Eye (tissue), 1 donor: ENCODE data around the gene PCDH1.
"Not testable (repeated sequence)": the region's sequence is repeated elsewhere in the genome, so short reads cannot be mapped to it uniquely, and the experiment has no call there.

ENCODE experiments used
- DNase-seq: peaks from one replicate; pipeline ENCODE4 v3.0.0-alpha.2; 2015

The PCDH1 gene

DNA sequence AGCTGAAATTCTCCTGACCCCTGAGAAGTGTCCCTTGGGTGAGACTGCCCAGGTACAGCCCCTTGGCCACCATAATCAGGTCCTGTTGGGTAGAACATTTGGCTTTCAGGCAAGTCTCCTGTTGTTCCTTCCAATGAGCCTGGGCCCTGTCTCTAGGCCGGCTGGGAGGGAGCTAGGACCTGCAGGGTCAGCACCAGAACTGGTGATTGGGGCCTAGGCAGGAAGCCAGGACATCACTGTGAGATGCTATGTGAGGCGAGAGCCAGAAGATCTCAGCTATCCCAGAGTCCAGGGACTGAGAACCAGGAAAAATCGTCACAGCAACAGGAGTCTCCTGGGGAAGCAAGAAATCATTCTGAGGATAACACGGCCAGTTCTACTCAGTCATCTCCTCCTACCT is 51.5 kb downstream of the PCDH1 start:
- no peak for DNase-seq

DNA sequence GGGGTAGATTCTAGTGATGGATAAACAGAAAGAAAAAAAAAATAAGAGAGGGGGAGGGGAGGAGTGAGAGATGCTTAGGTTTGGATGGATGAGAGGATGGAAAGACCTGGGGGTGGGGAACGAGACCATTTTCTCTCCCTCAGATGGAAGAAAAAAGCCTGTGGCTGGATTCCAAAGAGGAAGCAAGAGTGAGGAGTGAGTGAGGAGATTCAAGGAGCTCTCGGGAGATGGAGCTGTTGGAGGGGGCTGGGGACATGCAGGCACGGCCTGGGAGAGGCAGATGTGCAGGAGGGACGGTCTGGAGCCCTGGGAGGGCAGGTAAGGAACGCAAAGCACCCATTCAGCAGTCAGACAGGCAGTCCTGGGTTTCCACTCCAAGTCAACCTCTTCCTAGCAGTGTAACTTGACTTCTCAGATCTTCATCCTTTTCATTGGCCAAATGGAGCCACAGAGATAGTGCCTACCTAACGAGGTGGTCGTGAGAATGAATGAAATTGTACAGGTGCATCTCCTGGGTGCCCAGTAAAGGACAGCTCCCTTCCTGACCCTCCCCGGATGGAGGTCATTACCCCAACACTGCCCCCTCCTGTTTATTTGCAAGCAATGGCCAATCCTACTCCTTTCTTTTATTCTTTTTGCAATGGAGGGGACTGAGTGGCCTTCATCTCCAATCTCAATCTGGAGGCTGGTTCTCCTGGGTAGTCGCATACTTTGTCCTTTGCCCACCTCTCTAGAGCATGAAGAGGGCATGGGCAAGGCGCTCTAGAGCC is 52.2 kb downstream of the PCDH1 start:
- no peak for DNase-seq

DNA sequence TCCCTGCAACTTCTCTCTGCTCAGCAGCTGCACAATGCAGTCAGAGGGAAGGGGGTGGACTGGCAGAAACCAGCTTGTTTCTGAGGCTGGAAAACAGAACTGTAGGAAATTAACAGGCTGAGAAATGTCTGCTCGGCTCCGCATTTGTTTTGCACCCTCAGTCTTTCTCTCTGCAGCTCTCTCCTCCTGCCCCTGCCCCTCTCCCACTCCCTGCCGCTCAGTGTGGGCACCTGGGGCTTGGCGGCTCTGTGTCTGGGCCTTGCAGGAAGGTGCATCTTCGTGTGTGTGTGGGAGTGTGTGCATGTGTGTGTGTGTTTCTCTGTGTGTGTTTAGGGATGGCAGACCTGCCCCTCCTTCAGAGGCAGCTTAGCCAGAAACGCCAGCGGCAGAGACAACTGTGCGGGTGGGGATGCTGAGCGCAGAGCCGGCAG is 53.0 kb downstream of the PCDH1 start:
- DNase-seq: no peak

DNA sequence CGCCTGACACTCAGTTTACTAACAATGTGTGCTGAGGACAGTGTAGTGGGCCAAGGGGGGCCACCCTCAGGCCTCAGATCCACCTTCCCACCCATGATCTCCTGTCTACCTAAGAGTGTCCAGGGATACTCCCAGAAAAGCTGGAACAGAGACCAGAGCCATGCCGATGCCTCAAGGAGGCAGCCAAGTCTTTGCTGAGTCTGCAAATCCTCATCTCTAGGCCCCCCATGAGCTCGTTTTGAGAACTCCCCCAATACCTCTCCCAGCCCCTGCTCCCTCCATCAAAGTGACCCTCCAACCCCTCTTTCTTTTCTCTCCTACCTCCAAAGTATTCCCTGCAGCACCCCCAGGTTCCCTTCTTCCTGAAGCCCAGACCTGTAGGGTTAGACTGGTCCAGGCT is 53.5 kb downstream of the PCDH1 start:
- DNase-seq: no peak

DNA sequence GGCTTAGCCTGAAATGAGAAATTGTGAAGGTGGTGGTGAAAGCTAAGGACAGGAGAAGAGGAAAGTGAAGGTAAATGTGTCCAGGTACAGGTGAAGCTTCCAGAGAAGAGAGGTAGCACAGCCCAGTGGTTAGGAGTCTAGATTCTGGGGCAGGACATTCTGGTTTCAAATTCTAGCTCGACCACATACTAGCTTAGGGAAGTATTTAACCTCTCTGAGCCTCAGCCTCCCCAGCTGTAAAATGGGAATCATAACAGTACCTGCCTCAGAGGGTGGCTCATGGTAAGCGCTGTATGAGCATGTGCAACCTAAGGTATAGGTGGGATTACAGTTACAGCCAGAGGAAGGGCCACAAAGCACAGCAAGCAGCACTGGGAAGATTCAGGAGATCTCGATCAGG is 55.2 kb downstream of the PCDH1 start:
- no peak for DNase-seq

DNA sequence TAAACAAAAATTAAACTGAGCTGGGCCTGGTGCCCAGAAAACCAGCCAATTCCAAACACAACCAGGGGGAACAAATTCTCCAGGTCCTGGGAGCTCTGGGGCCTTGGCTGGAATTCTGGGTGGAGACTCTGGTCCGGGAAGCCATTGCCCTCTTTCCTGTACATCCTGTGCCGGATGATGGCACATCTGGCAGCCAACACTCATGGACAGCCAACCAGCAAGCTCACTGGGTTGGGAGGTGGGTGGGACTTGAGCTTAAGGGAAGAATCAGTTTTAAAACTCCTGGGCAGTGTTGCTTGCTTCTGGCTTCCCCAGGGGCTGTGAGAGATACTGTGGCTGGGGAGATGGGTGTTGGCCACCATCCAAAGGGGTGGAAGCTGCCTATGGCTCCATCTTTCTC is 56.1 kb downstream of the PCDH1 start:
- DNase-seq: no peak

DNA sequence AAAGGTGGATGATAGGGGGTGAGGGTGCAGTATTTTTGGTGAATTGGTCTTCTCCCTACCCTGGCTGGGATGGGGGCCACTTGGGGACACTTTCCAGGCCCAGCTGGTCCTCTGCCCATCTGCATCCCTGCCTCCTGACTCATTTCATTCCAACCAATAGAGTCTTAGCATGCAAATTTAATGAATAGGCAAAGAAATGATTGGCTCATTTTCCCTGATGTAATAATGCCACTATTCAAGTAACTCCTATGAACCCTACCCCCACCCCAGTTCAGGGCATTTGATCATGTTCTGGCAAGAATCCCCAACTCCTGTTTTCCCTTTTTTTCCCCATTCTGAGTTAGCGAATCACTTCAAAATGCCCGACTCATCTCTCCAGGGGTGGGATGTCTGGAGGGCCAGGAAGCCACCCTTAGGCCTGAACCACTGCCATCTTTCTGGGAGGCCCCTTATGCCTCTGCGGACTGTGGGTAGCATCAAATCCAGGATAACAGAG is 56.7 kb downstream of the PCDH1 start:
- peak; percentile 62 for DNase-seq

DNA sequence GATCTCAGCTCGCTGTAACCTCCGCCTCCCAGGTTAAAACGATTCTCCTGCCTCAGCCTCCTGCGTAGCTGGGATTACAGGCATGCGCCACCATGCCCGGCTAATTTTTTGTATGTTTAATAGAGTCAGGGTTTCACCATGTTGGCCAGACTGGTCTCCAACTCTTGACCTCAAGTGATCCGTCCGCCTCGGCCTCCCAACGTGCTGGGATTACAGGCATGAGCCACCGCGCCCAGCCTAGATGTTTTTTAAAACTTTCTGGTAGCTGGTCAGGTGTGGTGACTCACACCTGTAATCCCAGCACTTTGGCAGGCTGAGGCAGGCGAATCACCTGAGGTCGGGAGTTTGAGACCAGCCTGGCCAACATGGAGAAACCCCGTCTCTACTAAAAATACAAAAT is 57.5 kb downstream of the PCDH1 start:
- not testable (repeated sequence) for DNase-seq

DNA sequence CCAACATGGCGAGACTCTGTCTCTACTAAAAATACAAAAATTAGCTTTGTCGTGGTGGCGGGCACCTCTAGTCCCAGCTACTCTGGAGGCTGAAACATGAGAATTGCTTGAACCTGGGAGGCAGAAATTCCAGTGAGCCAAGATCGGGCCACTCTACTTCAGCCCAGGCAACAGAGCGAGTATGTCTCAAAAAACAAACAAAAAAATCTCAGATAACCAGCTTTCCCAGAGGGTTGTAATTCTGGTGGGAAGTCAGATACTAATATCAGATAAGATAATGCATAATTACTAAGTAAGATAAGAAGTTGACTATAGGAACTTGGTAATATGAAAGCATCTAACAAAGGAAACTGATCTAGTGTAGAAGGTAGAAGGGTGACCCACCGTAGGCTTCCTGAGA is 60.6 kb downstream of the PCDH1 start:
- DNase-seq: no peak

DNA sequence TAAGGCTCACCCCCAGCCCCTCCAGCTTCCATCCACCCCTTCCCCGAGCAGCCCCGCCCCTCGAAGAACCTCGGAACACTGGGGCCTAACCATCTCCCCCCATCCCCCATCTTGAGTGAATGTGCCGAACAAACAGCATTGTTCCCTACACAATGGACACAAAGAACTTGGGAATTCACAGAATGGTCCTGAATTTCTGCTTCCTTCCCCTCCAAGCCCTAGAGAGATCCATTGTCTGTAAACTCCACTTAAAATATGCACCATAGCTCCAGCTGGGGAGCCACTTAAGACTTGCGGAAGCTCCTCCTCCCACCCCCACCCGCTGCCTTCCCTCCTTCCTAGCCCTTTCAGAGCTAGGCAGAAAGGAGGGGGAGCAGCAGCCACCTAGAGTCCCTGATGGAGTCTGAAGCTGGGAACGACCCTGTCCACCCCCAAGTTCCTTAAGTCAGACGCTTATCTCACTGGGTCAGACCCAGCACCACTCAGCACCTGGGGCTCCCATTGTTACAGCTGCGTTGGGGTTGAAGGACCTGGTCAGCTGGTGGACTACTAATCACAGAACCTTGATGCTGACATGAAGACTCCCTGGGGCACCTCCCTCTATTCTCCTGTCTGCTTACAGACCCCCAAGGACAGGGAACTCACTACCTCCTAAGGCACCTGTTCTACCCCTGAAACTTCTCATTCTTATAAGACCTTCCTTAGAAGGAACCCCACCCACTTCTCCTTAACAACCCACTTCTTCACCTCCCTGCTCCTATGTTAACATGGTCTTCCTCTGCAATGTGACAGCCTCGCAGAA is 61.4 kb downstream of the PCDH1 start:
- DNase-seq: peak; percentile 80

DNA sequence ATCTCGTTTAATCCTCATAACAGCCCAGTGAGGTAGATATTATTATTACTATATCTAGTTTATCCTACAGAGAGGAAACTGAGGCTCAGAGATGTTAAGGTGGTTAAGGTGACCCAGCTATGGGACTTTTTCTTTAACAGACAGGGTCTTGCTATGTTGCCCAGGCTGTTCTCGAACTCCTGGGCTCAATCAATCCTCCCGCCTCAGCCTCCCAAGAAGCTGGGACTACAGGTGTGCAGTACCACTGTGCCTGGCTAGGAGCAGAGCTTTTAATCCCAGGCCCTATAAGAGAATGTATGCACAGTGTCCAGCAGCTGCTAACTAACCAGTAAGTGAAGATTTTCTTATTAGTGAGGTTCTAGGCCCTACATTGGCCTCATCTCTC is 62.4 kb downstream of the PCDH1 start:
- no peak for DNase-seq

DNA sequence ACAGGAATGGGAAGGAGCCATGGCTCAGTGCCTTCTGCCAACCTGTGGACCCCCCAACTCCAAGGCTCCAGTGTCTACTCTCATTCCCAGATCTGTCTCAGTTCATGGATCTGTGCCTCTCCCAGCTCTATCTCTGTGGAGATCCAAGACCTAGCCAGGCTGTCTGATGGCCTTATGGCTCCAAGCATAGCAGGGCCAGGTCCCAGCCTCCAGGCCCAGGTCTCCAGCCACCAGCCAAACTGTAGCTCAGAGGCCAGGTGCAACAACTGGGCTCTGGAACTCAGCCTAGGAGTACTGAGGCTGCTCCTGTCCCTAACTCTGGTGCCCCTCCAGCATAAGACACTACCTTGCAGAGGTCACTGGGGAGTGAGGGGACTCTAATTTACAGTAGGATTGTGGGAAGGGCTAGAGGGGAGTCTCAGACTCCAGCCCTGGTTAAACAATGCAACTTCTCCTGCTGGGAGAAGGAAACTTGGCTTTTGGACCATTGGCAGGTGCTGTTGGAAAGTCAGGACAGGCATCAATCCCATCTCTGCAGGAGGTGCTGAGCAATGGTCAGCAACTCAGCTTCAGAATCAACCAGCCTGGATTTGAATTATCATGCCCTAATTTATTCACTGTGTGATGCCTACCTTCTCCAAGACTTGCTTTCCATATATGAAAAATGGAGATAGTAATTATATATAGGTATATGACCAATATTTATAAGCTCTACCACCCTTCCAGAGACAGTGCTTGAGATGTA is 63.0 kb downstream of the PCDH1 start:
- DNase-seq: no peak

DNA sequence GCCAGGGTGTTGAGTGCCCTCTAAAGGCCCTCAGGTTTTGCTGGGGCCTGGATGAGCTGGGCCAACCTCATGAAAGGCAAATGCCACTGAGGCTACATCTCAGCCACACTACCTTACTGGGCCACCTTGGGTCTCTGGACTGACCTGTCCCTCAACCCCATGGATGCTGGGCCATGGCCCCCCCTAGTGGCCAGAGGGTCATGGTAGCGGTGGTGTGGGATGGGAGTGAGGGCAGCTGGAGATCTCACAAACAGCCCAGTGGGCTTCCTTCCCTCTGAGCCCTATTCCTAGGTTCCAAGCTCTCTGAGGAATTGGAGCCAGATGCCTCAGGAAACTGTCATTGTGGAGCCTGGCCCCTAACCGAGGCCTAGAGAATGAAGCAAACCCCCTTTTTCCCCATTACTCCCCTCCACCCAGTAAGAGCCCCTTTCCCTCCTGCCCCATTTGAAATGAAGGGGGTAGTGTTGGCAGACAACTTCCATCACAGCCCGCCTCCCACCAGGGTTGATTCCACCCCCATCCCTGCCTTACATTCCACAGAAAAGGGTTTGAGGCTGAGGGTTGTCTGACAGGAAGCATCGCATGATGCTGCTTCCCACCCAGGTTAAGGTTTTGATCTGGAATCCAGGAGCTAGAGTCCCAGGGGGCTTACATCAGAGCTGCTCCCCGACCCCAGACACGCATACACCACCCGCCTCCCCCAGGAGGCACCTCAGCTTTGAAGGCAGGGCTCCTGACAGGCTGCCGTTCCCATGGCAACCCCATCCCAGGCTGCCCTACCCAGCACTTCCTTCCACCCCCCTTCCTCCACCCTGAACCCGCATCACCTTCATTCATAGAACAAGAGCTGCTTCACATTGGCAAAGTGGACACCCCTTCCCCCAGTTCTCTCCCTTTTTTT is 63.9 kb downstream of the PCDH1 start:
- peak; percentile 78 for DNase-seq

DNA sequence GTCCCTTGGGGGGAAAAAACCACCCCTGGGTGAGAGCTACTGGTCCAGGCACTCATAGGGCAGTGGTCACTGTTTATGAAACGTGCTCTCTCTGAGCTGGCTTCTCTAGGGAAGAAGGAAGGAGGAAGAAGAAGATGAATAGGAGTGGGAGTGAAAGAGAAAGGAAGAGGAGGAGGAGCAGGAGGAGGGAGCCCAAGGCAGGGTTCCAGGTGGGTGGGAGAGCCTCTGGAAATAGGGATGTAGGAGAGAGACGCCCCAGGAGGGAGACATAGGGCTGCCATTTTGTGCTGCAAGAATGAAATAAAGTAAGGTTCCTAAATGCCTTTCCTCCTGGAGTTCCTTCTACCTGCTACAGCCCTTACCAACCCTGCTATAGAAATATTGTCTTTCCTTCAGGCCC is 65.7 kb downstream of the PCDH1 start:
- DNase-seq: no peak

DNA sequence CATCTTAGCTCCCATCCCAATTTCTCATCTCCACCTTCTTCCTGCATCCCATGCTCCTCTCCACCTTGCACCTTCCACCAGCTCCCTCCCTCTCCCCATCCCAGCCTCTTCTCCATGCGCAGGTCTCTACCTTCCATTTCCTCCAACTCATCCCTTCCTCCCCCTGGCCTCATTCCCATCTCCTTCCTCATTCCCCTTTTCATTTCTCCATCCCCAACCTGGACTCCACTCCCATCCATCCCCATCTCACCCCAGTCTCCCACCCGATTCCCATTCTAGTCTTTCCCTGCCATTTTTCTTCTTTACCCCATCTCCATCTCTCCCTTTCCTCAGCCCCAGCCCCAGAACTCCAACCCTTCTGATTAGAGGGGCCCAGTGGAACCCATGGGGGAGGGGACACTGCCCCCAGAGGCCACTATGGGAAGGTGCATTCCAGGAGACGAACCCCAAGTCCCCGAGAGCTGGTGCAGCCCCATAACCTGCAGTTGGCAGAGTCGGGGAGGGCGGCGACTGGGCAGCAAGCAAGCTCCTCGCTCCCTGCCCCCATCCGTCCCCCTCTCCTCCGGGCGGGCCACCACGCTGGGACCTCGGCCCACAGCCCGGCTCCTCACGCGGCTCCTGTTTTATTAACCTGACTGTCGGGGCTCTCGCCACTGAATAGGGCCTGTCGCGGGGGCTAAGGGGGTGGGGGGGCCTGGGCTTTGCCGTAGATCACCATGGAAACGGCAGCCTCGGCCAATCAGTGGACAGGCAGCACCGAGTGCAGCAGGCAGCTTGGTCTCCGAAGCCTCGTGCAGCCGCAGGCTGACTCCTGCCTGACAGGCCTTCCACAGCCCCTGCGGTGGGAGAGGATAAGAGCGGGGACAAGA is 66.7 kb downstream of the PCDH1 start:
- peak; percentile 87 for DNase-seq

DNA sequence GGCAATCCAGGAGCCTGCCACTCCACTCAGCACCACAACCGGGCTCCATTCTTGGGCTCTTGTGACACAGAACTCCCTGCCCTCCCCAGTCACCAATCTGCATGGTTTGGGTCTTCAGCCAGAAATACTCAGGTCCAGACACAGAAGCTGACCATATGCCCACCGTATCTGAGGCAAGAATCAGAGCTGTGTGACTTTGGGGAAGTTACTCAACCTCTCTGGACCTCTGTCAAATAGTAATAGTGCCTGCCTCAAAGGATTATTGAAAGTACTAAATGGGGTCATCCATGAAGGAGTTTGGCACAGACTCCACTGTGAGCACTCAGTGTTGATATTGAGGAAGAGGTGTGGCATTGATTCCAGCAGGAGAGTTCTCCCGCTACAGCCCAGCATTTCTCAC is 67.5 kb downstream of the PCDH1 start:
- no peak for DNase-seq

DNA sequence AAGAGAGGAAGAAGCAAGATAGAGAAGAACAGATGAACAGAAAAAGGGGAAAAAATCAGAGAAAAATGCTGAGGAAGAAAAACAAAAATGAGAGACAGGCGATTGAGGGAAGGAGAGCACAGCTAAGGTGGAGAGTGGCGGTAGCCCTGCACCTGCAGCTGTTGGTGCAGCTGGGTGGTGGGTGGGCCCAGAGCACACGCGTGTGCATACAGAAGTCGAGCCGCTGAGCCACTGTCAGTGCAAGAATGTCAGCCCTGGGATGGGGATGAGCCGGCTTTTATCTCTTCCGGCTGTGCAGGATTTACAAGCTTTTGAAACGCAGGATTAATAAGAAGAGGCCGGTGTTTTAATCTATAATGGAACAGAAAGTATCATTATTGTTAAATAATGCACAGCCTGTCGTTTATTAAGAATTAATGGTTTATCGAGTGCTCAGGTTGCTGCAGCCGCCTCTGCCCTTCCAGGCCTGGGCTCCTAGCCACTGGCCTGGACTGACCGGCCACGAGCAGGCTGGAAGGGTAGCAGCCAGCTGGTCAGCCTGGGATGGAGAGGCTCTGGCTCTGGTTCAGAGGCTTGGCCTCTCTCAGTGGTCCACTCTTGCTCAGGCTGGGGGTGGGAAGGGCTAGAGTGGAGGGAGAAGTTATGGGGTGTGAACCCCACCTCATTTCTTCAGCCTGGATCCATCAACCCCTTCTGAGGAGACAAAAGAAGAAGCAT is 68.7 kb downstream of the PCDH1 start:
- DNase-seq: no peak

DNA sequence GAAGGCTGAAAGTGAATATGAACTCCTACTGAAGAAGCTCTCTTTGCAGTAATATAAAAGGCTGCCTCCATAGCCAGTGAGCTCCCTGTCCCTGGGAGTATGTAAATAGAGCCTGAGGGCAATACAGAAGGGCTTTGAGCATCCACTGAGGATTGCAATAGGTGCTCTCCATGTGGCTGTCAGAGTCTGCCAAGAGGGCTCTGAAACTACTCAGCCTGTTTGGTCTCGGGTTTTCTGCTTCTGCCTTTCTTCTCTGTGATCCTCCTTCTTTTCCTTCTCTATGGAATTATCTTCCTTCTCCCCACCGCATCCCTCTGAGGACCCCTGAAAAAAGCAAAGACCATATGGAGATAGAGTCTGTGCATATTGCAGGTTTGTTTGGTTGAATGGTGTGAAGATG is 69.4 kb downstream of the PCDH1 start:
- DNase-seq: no peak

DNA sequence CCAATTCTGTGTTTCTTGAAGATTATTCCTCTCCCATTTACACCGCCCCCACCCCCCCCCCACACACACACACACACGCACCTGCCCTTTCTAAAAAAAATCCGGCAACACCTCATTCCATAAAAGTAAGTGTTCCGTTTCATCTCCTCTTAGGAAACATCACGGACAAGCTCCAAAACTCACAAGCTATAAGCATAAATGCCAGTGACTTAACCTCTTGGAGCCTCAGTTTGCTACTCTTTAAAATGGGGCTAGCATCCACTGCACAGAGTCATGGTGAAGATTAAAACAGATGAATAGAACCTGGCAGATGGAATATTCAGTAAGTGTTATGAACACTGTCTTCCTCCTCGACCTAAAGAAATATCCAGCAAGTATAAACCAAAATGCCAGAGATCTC is 70.5 kb downstream of the PCDH1 start:
- no peak for DNase-seq

DNA sequence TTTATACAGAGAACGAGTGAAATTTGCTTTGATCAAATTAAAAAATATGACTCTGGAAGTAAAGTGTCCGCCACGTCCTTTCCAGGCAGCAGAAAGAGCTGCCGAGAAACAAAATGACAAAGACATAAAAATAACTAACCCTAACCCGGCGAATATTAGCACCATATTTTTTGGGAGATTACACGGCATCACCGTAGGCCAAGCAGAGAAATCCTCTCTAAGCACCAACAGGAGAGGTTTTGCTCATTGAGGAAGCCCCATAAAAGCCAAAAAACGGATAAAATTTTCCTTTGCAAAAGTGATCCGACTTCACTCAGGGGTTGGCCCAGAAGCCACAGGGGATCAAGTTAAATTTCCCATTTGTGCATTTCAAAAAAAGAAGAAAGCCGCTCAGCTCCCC is 70.9 kb downstream of the PCDH1 start:
- DNase-seq: no peak

DNA sequence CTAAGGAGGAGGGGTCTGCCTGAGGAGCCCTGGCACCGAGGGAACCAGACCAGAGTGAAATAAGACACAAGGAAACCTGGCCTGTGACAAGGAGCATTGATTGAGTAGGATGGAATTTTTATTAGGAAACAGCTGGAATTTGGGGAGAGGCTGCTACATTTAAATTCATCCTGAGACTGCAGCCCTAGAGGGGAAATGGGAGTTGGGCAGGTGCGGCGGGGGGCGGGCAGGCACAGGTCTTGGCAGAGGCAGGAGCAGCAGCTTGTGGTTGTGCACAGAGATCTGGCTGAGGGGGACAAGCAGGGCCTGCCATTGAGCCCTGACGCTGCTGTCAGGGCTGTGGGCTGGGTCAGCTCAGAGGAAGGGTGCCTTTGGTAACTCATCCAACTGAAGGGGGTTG is 71.6 kb downstream of the PCDH1 start:
- DNase-seq: no peak
